GM06990 (cell line): ENCODE data around the gene ADCY10.

Experiments used
- DNase-seq: peaks from one replicate; pipeline ENCODE4 v3.0.0-alpha.2; 2011; ENCODE audit not compliant: insufficient read length; ENCODE audit errors: extremely low read depth
- H3K27me3 ChIP-seq: replicated peaks from 2 replicates; pipeline ENCODE4 v1.6.0; 2011; ENCODE audit warnings: low read length; ENCODE audit not compliant: control insufficient read depth, insufficient read depth
- H3K36me3 ChIP-seq: 2 replicates; pipeline ENCODE4 v1.5.1; 2011; ENCODE audit warnings: low read length; ENCODE audit not compliant: control insufficient read depth, insufficient read depth
- H3K4me3 ChIP-seq: replicated peaks from 2 replicates; pipeline ENCODE4 v1.5.1; 2011; ENCODE audit warnings: low read depth, mild to moderate bottlenecking, control low read depth, low read length
- TF ChIP-seq, protein P1 (sequence below): IDR thresholded peaks from 2 replicates; pipeline ENCODE4 v1.5.1; 2011; ENCODE audit warnings: low read length, control low read depth, mild to moderate bottlenecking, inconsistent platforms; ENCODE audit not compliant: insufficient read depth, poor library complexity, severe bottlenecking

Gene ADCY10

DNA sequence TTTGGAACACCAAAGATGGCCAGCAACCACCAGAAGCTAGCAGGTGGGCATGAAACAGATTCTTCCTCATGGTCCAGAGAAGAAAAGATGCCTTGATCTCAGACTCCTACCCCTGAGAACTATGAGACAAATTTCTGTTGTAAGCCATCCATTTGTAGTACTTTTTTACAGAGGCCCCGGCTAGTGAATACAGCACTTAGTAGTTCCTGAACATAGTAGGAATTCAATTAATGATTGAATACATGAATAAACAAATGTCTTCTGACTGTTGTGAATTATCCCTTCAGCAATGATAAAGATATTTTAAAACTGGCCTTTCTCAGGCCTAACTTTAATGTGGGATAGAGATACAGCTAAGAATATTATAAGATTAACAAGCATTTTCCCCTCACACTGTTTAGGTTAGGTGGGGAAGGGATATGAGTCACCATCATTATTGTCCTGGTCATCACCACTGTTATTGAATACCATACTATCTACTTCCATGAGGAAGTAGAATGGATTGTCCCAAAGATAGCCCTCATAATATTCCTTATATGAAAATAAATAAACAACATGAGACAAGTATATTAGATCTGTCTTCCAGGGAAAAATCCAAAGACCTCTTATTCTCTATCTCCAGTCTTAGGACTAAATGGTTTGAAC, 51.4 kb downstream of the ADCY10 start:
- no peaks in the 10 kb centered on the region for H3K27me3 ChIP-seq
- no peak for DNase-seq
- no peaks in the 10 kb centered on the region for H3K36me3 ChIP-seq
- TF ChIP-seq, protein P1, sequence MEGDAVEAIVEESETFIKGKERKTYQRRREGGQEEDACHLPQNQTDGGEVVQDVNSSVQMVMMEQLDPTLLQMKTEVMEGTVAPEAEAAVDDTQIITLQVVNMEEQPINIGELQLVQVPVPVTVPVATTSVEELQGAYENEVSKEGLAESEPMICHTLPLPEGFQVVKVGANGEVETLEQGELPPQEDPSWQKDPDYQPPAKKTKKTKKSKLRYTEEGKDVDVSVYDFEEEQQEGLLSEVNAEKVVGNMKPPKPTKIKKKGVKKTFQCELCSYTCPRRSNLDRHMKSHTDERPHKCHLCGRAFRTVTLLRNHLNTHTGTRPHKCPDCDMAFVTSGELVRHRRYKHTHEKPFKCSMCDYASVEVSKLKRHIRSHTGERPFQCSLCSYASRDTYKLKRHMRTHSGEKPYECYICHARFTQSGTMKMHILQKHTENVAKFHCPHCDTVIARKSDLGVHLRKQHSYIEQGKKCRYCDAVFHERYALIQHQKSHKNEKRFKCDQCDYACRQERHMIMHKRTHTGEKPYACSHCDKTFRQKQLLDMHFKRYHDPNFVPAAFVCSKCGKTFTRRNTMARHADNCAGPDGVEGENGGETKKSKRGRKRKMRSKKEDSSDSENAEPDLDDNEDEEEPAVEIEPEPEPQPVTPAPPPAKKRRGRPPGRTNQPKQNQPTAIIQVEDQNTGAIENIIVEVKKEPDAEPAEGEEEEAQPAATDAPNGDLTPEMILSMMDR: no peak
- H3K4me3 ChIP-seq: no peak overlapping the region

DNA sequence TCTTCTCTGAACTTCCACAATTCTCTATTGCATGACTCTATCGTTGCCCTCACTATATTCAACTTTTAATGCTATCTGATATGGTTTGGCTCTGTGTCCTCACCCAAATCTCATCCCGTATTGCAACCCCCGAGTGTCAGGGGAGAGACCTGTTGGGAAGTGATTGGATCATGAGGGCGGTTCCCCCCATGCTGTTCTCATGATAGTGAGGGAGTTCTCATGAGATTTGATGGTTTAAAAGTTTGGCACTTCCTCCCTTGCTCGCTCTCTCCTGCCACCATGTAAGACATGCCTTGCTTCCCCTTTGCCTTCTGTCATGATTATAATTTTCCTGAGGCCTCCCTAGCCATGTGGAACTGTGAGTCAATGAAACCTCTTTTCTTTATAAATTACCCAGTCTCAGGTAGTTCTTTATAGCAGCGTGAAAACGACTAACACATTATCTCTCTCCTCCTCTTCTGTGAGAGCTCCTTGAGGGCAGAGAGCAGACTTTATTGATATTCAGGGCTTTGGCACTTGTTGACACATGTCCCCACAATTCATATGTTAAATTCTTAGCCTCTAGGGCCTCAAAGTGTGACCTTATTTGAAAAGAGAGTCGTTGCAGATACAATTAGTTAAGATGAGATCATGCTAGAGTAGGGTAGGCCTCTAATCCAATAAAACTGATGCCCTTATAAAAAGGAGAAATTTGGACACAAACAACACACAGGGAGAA, 52.1 kb downstream of the ADCY10 start:
- Histone ChIP-seq H3K4me3 (no peak overlapping the region), H3K27me3 (no peaks in the 10 kb centered on the region), H3K36me3 (no peaks in the 10 kb centered on the region)
- TF ChIP-seq, protein P1: no peak
- DNase-seq: no peak

DNA sequence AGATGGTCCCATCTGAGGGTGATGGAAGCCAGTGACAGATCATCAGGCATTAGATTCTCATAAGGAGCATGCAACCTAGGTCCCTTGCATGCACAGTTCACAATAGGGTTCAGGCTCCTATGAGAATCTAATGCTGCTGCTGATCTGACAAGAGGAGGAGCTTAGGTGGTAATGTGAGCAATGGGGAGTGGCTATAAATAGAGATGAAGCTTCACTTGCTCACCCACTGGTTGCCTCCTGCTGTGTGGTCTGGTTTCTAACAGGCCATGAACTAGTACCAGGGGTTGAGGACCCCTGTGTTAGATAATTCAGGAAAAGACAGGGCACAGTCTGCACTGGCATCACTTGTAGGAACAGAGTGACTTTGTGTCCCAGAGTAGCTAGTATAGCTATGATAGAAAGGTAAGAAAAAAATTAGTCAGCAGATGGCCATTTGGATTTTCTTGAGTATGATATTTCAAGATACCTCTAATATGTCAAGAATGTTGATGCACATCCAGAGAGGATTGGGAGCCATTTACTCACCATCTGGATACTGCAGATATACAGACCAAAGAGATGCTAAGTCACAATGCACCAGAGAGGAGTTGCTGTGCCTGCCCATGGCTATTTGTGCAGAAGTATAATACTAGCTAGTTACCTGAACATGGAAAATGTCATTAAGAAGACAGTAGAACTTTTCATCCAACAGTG, 53.6 kb downstream of the ADCY10 start:
- DNase-seq: no peak

DNA sequence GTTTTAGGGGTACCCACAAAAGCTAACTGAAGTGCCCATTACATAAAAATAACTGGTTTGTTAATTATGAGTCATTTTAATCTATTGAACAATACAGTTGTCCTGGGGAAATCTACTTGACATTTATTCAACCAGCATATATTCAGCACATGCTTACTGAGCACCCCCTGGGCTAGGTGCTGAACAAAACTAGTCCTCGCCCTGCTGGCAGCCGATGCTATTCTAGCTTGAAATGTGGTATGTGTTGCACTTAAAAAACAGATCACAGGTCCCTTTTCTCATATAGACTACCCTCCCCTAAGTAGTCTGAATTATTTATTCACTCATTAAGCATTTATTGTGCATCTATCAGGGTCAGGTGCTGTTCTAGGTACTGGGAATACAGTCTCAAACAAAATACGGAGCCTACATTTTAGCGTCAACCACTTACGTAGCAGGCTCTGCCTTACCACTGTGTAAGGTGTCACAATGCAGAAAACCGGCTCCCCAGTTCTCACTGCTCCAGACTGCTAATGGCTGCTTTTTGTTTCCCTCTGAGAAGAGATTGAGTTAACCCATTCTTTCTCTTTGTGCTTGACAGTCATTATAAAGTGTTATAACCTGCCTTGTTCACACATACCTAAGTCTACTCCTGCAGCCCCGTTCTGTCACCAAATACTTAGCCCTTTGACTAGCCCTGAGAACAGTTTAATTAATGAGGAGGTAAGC, 57.1 kb downstream of the ADCY10 start:
- no peak for DNase-seq
- Histone ChIP-seq H3K27me3 (no peaks in the 10 kb centered on the region), H3K4me3 (no peak overlapping the region), H3K36me3 (no peaks in the 10 kb centered on the region)
- TF ChIP-seq, protein P1: no peak

More for the DNA sequence above, 53.6 kb downstream of the ADCY10 start:
- Histone ChIP-seq H3K36me3 (no peaks in the 10 kb centered on the region), H3K27me3 (no peaks in the 10 kb centered on the region), H3K4me3 (no peak overlapping the region)
- TF ChIP-seq, protein P1: no peak

DNA sequence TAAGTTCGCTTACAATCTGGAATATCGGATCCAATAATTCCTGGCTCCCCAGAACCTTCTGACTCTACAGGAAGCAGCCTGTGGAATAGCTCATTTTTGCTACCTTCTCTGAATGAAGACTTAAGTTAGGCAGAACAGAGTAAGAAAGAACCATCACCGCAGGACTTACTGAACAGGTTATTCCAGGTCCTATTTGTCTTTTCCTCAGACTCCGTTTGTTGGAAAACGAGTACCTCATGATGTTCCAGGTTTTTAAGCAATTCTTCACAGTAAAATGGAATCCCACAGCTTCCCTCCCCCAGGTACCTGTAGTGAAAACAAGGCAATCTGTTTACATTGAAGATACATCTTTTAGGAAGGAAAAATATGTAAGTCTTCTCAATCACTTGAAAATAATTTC, 59.8 kb downstream of the ADCY10 start:
- TF ChIP-seq, protein P1: no peak

More for the DNA sequence above, 59.8 kb downstream of the ADCY10 start:
- Histone ChIP-seq H3K27me3 (no peaks in the 10 kb centered on the region), H3K4me3 (no peak overlapping the region), H3K36me3 (no peaks in the 10 kb centered on the region)
- DNase-seq: no peak
